ENCODE results near the gene ZNFX1. TPM values are rescaled to one million over a fixed set of nuclear protein-coding genes. Genes with fewer than 3 reads are reported as not detected.

The ZNFX1 gene
- total and polyA plus RNA-seq, 9 of the 15 experiments (the other 6 are each of a cell fraction or from before 2014, with no cell fraction given) = 3.8 to 13.8 (median 10.3) TPM

- TF ChIP-seq RREB1 (CRISPR knock-in tag; IDR thresholded peaks at IDR 0.05) = no peak
- no peak for TF ChIP-seq ZNF224 (CRISPR knock-in tag; IDR thresholded peaks at IDR 0.05)
- no peak for TF ChIP-seq SMC3 (conservative IDR thresholded peaks at IDR 0.05; ENCODE audit: insufficient read depth, low read depth, low read length)
- no peak; the same call in 1 of the 2 replicates for TF ChIP-seq THRAP3 (IDR thresholded peaks at IDR 0.05; ENCODE audit: borderline replicate concordance)
- no peak for TF ChIP-seq ZNF584 (CRISPR knock-in tag; IDR thresholded peaks at IDR 0.05; ENCODE audit: low read depth)
- TF ChIP-seq SPI1 (IDR thresholded peaks at IDR 0.05; ENCODE audit: borderline replicate concordance, low read depth, low read length) = no peak
- TF ChIP-seq ATF1 (CRISPR knock-in tag; IDR thresholded peaks at IDR 0.05) = no peak
- no peak for TF ChIP-seq ATF1 (tag; IDR thresholded peaks at IDR 0.05)
- no peak for TF ChIP-seq HSF4 (CRISPR knock-in tag; IDR thresholded peaks at IDR 0.05; ENCODE audit: borderline replicate concordance)
- TF ChIP-seq NFE2L1 (tag; IDR thresholded peaks at IDR 0.05; ENCODE audit: borderline replicate concordance, low read depth) = no peak
- TF ChIP-seq MEF2A (IDR thresholded peaks at IDR 0.05; ENCODE audit: control insufficient read depth, low read depth, low read length) = no peak
- no peak for TF ChIP-seq U2AF2 (optimal IDR thresholded peaks at IDR 0.05; ENCODE audit: low read depth, low read length)
- TF ChIP-seq ZNF134 (CRISPR knock-in tag; conservative IDR thresholded peaks at IDR 0.05) = no peak
- no peak for TF ChIP-seq STAT5B (CRISPR knock-in tag; IDR thresholded peaks at IDR 0.05)
- no peak for TF ChIP-seq RBM15 (IDR thresholded peaks at IDR 0.05; ENCODE audit: insufficient read depth, low read length)
- no peak for TF ChIP-seq SRSF3 (IDR thresholded peaks at IDR 0.05; ENCODE audit: insufficient read depth, low read length)
- TF ChIP-seq CBX2 (IDR thresholded peaks at IDR 0.05; ENCODE audit: insufficient read depth, low read length, poor library complexity, severe bottlenecking) = no peak
- TF ChIP-seq RBM14 (IDR thresholded peaks at IDR 0.05; ENCODE audit: borderline replicate concordance, insufficient read depth, low read depth, low read length) = no peak
- no peak for TF ChIP-seq GABPB2 (CRISPR knock-in tag; conservative IDR thresholded peaks at IDR 0.05)
- no peak for TF ChIP-seq ZNF740 (CRISPR knock-in tag; IDR thresholded peaks at IDR 0.05)
- no peak for TF ChIP-seq ZNF740 (tag; IDR thresholded peaks at IDR 0.05)
These were observed 1.2 kb upstream of the ZNFX1 start (continued) for GRCh38 chr20:49278818-49279676.
